ENCODE measurements around the gene SMG5.

SMG5 gene

GRCh38 chr1:156246781-156247459, 35.7 kb downstream of the SMG5 start:
- DNase-seq (ENCODE audit: low read depth, low spot score), result no peak
- H3K4me3 ChIP-seq (ENCODE audit: low read length), result no peak overlapping the region

- no peak overlapping the region for H3K4me3 ChIP-seq (ENCODE audit: low read length)
- DNase-seq (ENCODE audit: low read depth, low spot score), result no peak
Observed at GRCh38 chr1:156246241-156246780, 36.3 kb downstream of the SMG5 start.

- no peak overlapping the region for H3K4me3 ChIP-seq (ENCODE audit: low read length)
- DNase-seq (ENCODE audit: low read depth, low spot score), result no peak
Observed at GRCh38 chr1:156245451-156246232, 37.0 kb downstream of the SMG5 start.

GRCh38 chr1:156244712-156245111, 37.9 kb downstream of the SMG5 start:
- no peak overlapping the region for H3K4me3 ChIP-seq (ENCODE audit: low read length)
- no peak for DNase-seq (ENCODE audit: low read depth, low spot score)

GRCh38 chr1:156244126-156244525, 38.5 kb downstream of the SMG5 start:
- no peak for DNase-seq (ENCODE audit: low read depth, low spot score)
- no peak overlapping the region for H3K4me3 ChIP-seq (ENCODE audit: low read length)

GRCh38 chr1:156242738-156243137, 39.9 kb downstream of the SMG5 start:
- DNase-seq (ENCODE audit: low read depth, low spot score), result no peak

GRCh38 chr1:156241926-156242325, 40.7 kb downstream of the SMG5 start, which contains the start of gene BGLAP:
Gene BGLAP, plus strand, starts transcription at chr1:156242184. Its CDS starts 48 bp downstream, at chr1:156242232.
- H3K4me3 ChIP-seq (ENCODE audit: low read length), result no peak within 1 kb of the TSS
- no peak for DNase-seq (ENCODE audit: low read depth, low spot score)

More at GRCh38 chr1:156242738-156243137, 39.9 kb downstream of the SMG5 start:
- H3K4me3 ChIP-seq (ENCODE audit: low read length), result no peak overlapping the region

GRCh38 chr1:156241311-156241811, 41.3 kb downstream of the SMG5 start:
- DNase-seq (ENCODE audit: low read depth, low spot score), result no peak
- H3K4me3 ChIP-seq (ENCODE audit: low read length), result no peak overlapping the region

GRCh38 chr1:156238248-156238647, 44.4 kb downstream of the SMG5 start:
- no peak overlapping the region for H3K4me3 ChIP-seq (ENCODE audit: low read length)
- DNase-seq (ENCODE audit: low read depth, low spot score), result no peak

- no peak overlapping the region for H3K4me3 ChIP-seq (ENCODE audit: low read length)
- DNase-seq (ENCODE audit: low read depth, low spot score), result no peak
Observed at GRCh38 chr1:156236164-156236563, 46.5 kb downstream of the SMG5 start.

- DNase-seq (ENCODE audit: low read depth, low spot score), result no peak
- no peak overlapping the region for H3K4me3 ChIP-seq (ENCODE audit: low read length)
Observed at GRCh38 chr1:156233426-156234127, 49.0 kb downstream of the SMG5 start.

GRCh38 chr1:156232201-156232894, 50.3 kb downstream of the SMG5 start:
- DNase-seq (ENCODE audit: low read depth, low spot score), result no peak
- no peak overlapping the region for H3K4me3 ChIP-seq (ENCODE audit: low read length)

GRCh38 chr1:156230473-156230837, 52.2 kb downstream of the SMG5 start:
- DNase-seq (ENCODE audit: low read depth, low spot score), result no peak
- no peak overlapping the region for H3K4me3 ChIP-seq (ENCODE audit: low read length)

- H3K4me3 ChIP-seq (ENCODE audit: low read length), result no peak overlapping the region
- DNase-seq (ENCODE audit: low read depth, low spot score), result no peak
Observed at GRCh38 chr1:156229809-156230472, 52.7 kb downstream of the SMG5 start.

- no peak overlapping the region for H3K4me3 ChIP-seq (ENCODE audit: low read length)
- DNase-seq (ENCODE audit: low read depth, low spot score), result no peak
Observed at GRCh38 chr1:156228501-156228900, 54.1 kb downstream of the SMG5 start.

GRCh38 chr1:156226782-156227181, 55.8 kb downstream of the SMG5 start:
- DNase-seq (ENCODE audit: low read depth, low spot score), result no peak
- no peak overlapping the region for H3K4me3 ChIP-seq (ENCODE audit: low read length)

- H3K4me3 ChIP-seq (ENCODE audit: low read length), result no peak overlapping the region
- no peak for DNase-seq (ENCODE audit: low read depth, low spot score)
Observed at GRCh38 chr1:156226116-156226538, 56.5 kb downstream of the SMG5 start.

GRCh38 chr1:156225677-156226014, 57.0 kb downstream of the SMG5 start:
- H3K4me3 ChIP-seq (ENCODE audit: low read length), result no peak overlapping the region
- no peak for DNase-seq (ENCODE audit: low read depth, low spot score)

All from Jurkat, Clone E6-1 (cell line).